Esophagus muscularis mucosa (tissue), 4 donors: Measurements from ENCODE around the gene NBAS. TPM values are rescaled to one million over a fixed set of nuclear protein-coding genes. Genes with fewer than 3 reads are reported as not detected.
"Not testable (repeated sequence)": the region's sequence is repeated elsewhere in the genome, so short reads cannot be mapped to it uniquely, and the experiment has no call there.

ENCODE experiments used
- DNase-seq: peaks from one replicate; pipeline ENCODE4 v3.0.0-alpha.2; 2017; ENCODE audit errors: extremely low spot score
- H3K27ac ChIP-seq, 4 donors: fragments of 200-600 bp; sonication (generic); replicated peaks in 1 of 4; 1 replicate in 3 of 4; 2 replicates in 1 of 4; pipeline ENCODE4 v1.5.1; 2016 to 2019; ENCODE audit warnings: mild to moderate bottlenecking in 1 of 4
- H3K27me3 ChIP-seq, 4 donors: fragments of 200-600 bp; sonication (generic); one replicate each; pipeline versions ENCODE4 v1.5.1 to v1.6.0; 2016 to 2019
- H3K36me3 ChIP-seq, 4 donors: fragments of 200-600 bp; sonication (generic); one replicate each; pipeline ENCODE4 v1.5.1; 2016 to 2019
- H3K4me1 ChIP-seq, 4 donors: fragments of 200-600 bp; sonication (generic); one replicate each; pipeline ENCODE4 v1.5.1; 2016 to 2019
- H3K4me3 ChIP-seq, 4 donors: fragments of 200-600 bp; sonication (generic); 1 replicate in 2 of 4; 2 replicates in 2 of 4; pipeline ENCODE4 v1.5.1; 2016 to 2019; ENCODE audit warnings: mild to moderate bottlenecking in 4 of 4, moderate library complexity in 1 of 4
- H3K9me3 ChIP-seq, 4 donors: fragments of 200-600 bp; sonication (generic); 1 replicate in 3 of 4; 2 replicates in 1 of 4; pipeline ENCODE4 v1.5.1; 2016 to 2019
- CTCF ChIP-seq, 3 experiments: fragments of 200-600 bp in 2 of 3; fragments of 450-650 bp in 1 of 3; sonication (generic) in 2 of 3; IDR thresholded peaks; one replicate each; pipeline ENCODE4 v1.5.1; 2017 to 2019; ENCODE audit warnings: antibody characterized with exemption in 3 of 3, mild to moderate bottlenecking in 2 of 3, moderate library complexity in 1 of 3
- EP300 ChIP-seq: sonication (generic); formaldehyde crosslinking; IDR thresholded peaks from one replicate; pipeline ENCODE4 v1.6.1; 2017; ENCODE audit warnings: antibody characterized with exemption
- POLR2A ChIP-seq: fragments of 450-650 bp; IDR thresholded peaks from one replicate; pipeline ENCODE4 v1.6.1; 2017; ENCODE audit warnings: antibody characterized with exemption, moderate library complexity, mild to moderate bottlenecking, low read depth
- POLR2AphosphoS5 ChIP-seq, 2 donors: sonication (generic); formaldehyde crosslinking; IDR thresholded peaks; one replicate each; pipeline ENCODE4 v1.6.1; 2017; ENCODE audit warnings: antibody characterized with exemption in 2 of 2
- WGBS: methylation state at CpG from one replicate; pipeline ENCODE4 v1.1.5; 2018; 5-methylcytosine and 5-hydroxymethylcytosine counted together
- intact Hi-C: fragments of 100-400 bp; cut with DNase I; formaldehyde crosslinking; loops from one replicate; pipeline ENCODE4 v1.15.1; 2023
- total RNA-seq, 4 donors: library from RNA; depleted of rRNA; stranded (reverse); fragments of >200 nt; gene quantifications; one replicate each; pipeline versions ENCODE4 v1.1.0 to v1.2.1, GENCODE V29; 2016

NBAS gene
- total RNA-seq, 4 donors from 2014 or later = 39.2 to 43.6 (median 42.0) TPM

- H3K36me3 ChIP-seq = peaks cover 0 to 37% (median 12%) of the 10 kb centered on the region in 4 donors
- WGBS = 100% methylated on average over 1 of the region's 1 CpG
- H3K4me1 ChIP-seq = no peaks in the 10 kb centered on the region
- no peak for TF ChIP-seq POLR2A
- no peak overlapping the region for H3K27ac ChIP-seq
- no peaks in the 10 kb centered on the region for H3K9me3 ChIP-seq
- H3K4me3 ChIP-seq = no peak overlapping the region
- intact Hi-C loops = no loop called here
- H3K27me3 ChIP-seq = no peaks in the 10 kb centered on the region
- no peak for DNase-seq
Measured at GRCh38 chr2:15407666-15408065, 153.5 kb downstream of the NBAS start.

- H3K4me3 ChIP-seq, H3K27ac ChIP-seq, H3K4me1 ChIP-seq, intact Hi-C loops, H3K9me3 ChIP-seq, DNase-seq, H3K27me3 ChIP-seq: not testable (repeated sequence)
- WGBS = 97% methylated on average over 9 of the region's 9 CpGs
- peaks cover 0 to 31% (median 0%) of the 10 kb centered on the region in 4 donors for H3K36me3 ChIP-seq
Measured at GRCh38 chr2:15404511-15404910, 156.6 kb downstream of the NBAS start.

GRCh38 chr2:15400240-15400826, 160.8 kb downstream of the NBAS start:
- H3K36me3 ChIP-seq = peaks cover 0 to 35% (median 0%) of the 10 kb centered on the region in 4 donors
- no peak overlapping the region for H3K27ac ChIP-seq
- H3K4me1 ChIP-seq = no peaks in the 10 kb centered on the region
- intact Hi-C loops = no loop called here
- no peak for TF ChIP-seq POLR2A
- no peak for TF ChIP-seq POLR2AphosphoS5 (IDR thresholded peaks at IDR 0.05)
- TF ChIP-seq EP300 = no peak
- TF ChIP-seq CTCF (IDR thresholded peaks at IDR 0.05) = no peak
- no peaks in the 10 kb centered on the region for H3K9me3 ChIP-seq
- H3K4me3 ChIP-seq = no peak overlapping the region
- 91% methylated on average over 5 of the region's 5 CpGs for WGBS
- H3K27me3 ChIP-seq = no peaks in the 10 kb centered on the region
- no peak for DNase-seq

- Histone ChIP-seq H3K4me3 (no peak overlapping the region), H3K27ac (no peak overlapping the region), H3K4me1 (no peaks in the 10 kb centered on the region), H3K9me3 (no peaks in the 10 kb centered on the region), H3K36me3 (peaks cover 0 to 40% (median 0%) of the 10 kb centered on the region in 4 donors), H3K27me3 (no peaks in the 10 kb centered on the region)
- intact Hi-C loops = no loop called here
- WGBS = 100% methylated on average over 1 of the region's 1 CpG
- TF ChIP-seq CTCF (IDR thresholded peaks at IDR 0.05) = no peak
- no peak for TF ChIP-seq POLR2AphosphoS5 (IDR thresholded peaks at IDR 0.05)
- TF ChIP-seq POLR2A = no peak
- DNase-seq = no peak
Measured at GRCh38 chr2:15399241-15399640, 161.9 kb downstream of the NBAS start.

- WGBS = 58% methylated on average over 1 of the region's 1 CpG
- H3K27ac ChIP-seq = no peak overlapping the region
- no peaks in the 10 kb centered on the region for H3K9me3 ChIP-seq
- intact Hi-C loops = no loop called here
- TF ChIP-seq POLR2AphosphoS5 (IDR thresholded peaks at IDR 0.05) (no peak), POLR2A (no peak), CTCF (IDR thresholded peaks at IDR 0.05) (no peak), EP300 (no peak)
- DNase-seq = no peak
- H3K4me1 ChIP-seq = no peaks in the 10 kb centered on the region
- H3K36me3 ChIP-seq = peaks cover 0 to 40% (median 4%) of the 10 kb centered on the region in 4 donors
- H3K27me3 ChIP-seq = no peaks in the 10 kb centered on the region
- no peak overlapping the region for H3K4me3 ChIP-seq
Measured at GRCh38 chr2:15391751-15392150, 169.4 kb downstream of the NBAS start.

GRCh38 chr2:15389895-15390294, 171.2 kb downstream of the NBAS start:
- Histone ChIP-seq H3K4me3 (no peak overlapping the region), H3K9me3 (no peaks in the 10 kb centered on the region), H3K27me3 (no peaks in the 10 kb centered on the region), H3K27ac (no peak overlapping the region), H3K36me3 (peaks cover 0 to 32% (median 4%) of the 10 kb centered on the region in 4 donors), H3K4me1 (no peaks in the 10 kb centered on the region)
- intact Hi-C loops = no loop called here
- WGBS = 84% methylated on average over 3 of the region's 3 CpGs
- no peak for TF ChIP-seq POLR2AphosphoS5 (IDR thresholded peaks at IDR 0.05)
- no peak for TF ChIP-seq POLR2A
- no peak for TF ChIP-seq CTCF (IDR thresholded peaks at IDR 0.05)
- no peak for TF ChIP-seq EP300
- no peak for DNase-seq
